NCI-H345 treated with DMSO at 0.1 percent for 48 hours (cell line): ENCODE results near the gene LCN10.
"Not testable (repeated sequence)": the region's sequence is repeated elsewhere in the genome, so short reads cannot be mapped to it uniquely, and the experiment has no call there.

Experiments
- DNase-seq: peaks from one replicate; lab custom pipeline; 2025; ENCODE audit not compliant: unreplicated experiment; lab: John Stamatoyannopoulos, UW

LCN10 gene

GRCh38 chr9:136704741-136705140 is 38.0 kb downstream of the LCN10 start:
- DNase-seq = not testable (repeated sequence)

DNA sequence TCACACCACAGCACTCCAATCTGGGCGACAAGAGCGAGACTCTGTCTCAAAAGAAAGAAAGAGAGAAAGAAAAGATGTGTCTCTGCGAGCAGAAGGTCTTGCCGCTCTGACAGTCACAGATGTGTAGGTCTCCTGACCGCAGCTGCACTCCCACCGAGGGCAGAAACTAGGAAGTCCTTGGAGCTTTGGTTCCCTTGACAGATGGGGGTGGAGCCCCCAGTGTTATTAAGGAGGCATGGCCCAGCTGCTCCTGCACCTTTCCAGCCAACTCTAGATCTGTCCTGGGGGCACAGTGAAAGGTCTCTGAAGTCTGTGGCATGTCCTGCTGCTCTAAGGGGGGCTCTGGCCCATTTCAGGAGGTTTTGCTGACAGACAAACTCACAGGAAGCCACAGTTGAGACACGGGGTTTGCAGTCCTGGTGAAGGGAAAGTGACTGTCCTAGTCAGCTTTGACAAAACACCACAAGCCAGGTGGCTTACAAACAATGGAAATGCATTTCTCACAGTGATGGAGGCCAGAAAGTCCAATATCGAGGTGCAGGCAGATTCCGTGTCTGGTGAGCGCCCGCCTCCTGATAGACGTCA is 39.4 kb downstream of the LCN10 start:
- no peak for DNase-seq

- DNase-seq = no peak
These were observed 41.1 kb downstream of the LCN10 start for GRCh38 chr9:136701668-136702053.

- no peak for DNase-seq
These were observed 41.6 kb downstream of the LCN10 start for GRCh38 chr9:136700959-136701667.

- DNase-seq = no peak
These were observed 42.4 kb downstream of the LCN10 start for GRCh38 chr9:136700304-136700703.

DNA sequence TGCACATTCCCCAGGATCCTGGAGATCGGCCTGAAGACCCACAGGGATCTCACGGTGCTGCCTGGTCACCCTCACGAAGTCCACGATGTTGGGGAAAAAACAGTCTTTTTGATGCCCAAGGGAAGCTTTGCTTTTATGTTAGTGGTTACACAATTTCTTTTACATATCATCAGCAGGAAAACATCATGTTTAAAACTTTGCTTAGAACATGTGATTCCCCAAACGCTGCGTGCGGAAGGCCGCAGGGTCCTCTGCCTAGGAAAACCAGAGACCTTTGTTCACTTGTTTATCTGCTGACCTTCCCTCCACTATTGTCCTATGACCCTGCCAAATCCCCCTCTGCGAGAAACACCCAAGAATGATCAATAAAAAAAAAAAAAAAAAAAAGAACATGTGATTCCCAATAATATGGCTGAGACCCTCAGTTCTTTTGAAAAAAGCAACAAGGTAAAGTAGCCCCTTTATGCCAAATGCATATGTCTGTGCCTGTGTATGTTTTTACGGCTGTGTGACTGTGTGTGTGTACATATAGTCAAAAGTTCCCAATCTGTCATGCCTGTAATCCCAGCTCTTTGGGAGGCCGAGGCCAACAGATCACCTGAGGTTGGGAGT is 44.0 kb downstream of the LCN10 start:
- DNase-seq = no peak

DNA sequence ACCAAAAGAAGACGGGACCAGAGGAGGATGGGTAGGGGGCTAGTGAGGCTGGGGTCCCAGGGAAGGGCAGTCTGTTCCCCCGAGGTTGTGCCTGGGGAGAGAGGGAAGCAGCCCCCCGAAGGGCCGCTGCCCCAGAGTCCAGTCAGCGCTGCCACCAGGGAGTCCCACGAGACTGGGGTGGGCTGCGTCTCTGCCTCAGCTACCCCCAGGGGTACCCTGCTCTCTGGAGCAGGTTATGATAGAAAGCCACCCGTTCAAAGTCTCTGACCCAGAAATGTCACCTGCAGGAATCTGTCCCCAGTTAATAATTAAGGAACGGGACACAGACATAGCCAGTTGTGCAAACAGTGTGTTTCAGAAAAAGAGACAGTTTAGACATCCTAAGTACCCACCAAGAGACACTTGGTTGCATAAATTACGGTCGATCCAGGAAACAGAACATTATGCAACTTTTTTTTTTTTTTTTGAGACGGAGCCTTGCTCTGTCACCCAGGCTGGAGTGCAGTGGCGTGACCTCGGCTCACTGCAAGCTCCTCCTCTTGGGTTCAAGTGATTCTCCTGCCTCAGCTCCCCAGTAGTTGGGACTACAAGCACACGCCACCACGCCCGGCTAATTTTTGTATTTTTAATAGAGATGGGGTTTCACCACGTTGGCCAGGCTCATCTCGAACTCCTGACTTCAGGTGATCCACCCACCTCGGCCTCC is 44.8 kb downstream of the LCN10 start:
- no peak for DNase-seq

- no peak for DNase-seq
These were observed 45.5 kb downstream of the LCN10 start for GRCh38 chr9:136697146-136697820.

GRCh38 chr9:136696502-136696901 is 46.2 kb downstream of the LCN10 start:
- DNase-seq = no peak

GRCh38 chr9:136695955-136696354 is 46.8 kb downstream of the LCN10 start:
- DNase-seq = peak; percentile 67

DNA sequence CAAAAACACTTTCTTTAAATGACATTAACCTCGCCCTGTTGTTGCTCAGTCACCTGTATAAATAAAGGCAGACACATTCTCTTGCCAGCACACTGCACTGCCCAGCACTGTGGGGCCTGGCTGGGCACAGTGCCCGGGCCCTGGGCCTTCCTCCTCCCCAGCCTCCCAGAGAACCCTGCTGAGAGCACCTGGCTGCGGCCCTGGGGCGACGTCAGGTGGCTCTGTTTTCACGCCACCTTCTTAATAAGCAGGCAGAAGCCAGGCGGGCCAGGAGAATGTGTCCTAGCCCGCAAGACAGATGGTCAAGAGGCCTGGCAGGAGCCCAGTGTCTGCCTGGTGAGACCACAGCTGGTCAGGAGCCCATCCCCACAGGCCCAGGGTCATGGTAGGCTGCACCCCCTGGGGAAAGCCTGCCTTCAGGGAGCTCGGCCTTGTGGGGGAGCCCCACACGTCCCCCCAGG is 47.3 kb downstream of the LCN10 start:
- DNase-seq = peak; percentile 90

DNA sequence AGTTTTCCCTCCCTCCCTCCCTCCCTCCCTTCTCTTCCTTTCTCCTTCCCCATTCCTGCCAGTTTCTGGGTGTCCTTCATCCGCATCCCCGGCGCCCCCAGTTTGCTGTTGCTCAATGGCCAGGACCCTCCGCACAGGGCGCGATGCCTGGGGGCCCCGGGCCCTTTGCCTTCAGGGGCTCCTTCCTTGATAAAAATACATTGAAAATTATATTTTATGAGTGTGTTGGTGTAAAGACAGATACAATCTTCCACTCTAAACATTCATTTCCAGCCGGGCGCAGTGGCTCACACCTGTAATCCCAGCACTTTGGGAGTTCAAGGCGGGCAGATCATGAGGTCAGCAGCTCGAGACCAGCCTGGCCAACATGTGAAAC is 47.9 kb downstream of the LCN10 start:
- no peak for DNase-seq

- DNase-seq = no peak
These were observed 48.4 kb downstream of the LCN10 start for GRCh38 chr9:136694163-136694871.

DNA sequence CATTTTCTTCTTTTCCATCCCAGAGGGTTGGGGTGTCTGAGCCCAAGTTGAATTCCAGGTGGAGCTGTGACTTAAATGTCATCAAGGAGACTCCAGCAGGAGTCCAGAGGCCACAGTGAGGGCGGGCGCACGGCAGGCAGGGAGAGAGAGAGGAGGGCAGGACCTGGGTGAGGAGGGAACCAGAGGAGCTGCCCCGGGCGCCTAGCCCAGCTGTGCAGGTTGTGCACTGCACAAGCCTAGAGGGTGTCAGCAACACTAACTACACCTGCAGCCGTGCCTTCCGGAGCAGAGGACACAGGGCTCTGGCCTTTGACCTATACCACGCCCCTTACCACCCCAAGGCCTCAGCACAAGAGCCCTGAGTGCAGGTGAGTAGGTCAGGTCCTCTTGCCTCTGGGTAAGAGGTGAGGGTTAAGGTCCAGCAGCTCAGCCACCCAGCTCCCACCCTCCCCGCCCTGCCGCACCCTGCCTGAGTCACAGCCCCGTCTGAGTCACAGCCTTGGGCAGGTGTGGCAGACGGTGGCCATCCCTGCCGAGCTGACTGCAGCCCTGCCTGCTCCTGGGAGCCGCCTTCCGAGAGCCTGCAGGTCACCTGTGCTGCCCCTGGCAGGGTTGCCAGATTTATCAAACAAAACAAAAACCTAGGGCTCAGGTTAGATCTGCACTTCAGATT is 49.1 kb downstream of the LCN10 start:
- no peak for DNase-seq

DNA sequence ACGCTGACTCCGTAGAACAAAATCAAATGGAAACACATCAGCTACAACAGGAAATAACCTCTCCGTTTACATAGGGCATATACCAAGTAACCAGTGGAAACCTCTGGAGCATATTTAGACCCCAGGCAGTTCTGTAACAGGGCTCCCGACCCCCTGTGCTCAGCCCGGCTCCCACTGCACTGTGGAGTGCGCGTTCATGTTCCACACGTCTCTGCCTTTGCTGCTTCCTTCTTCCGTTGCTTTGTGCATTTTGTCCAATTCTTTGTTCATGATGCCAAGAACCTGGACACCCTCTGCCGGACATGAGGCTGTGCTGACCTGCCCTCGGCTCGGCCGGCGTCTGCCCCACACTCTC is 49.6 kb downstream of the LCN10 start:
- no peak for DNase-seq

GRCh38 chr9:136692185-136693134 is 50.3 kb downstream of the LCN10 start:
- DNase-seq = no peak

GRCh38 chr9:136691316-136692184 is 51.2 kb downstream of the LCN10 start:
- no peak for DNase-seq

DNA sequence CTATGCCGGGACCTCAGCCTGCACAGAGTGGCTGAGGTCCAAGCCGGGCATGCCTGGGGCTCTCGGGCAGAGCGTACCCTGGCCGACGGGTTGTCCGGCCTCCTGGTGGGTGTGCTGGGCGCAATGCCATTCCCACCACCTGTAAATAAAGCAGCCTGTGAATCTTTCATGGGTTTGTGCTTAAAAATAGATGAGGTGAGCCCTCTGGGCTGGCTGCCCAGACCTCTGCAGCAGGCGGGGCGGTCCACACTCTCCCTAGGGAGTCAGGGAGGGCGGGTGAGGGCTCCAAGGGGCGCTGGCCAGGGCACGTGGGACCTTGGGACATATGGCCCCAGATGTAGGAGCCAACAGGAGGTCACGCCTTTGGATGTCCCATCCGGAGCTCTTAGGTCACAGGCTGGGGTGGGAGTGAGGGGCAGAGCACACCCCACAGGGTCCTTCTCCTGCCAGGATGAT is 51.9 kb downstream of the LCN10 start:
- DNase-seq = no peak
